ENCODE measurements around the gene AGPAT3. TPM values are rescaled to one million over a fixed set of nuclear protein-coding genes. Genes with fewer than 3 reads are reported as not detected.
A peak's percentile ranks its signal among the peaks of the same experiment; 100 is the strongest.

AGPAT3 gene
- total RNA-seq, 5 donors from 2014 or later (not counting 1 experiment from before 2014, with no cell fraction given) = 48.4 to 77.2 (median 65.1) TPM

GRCh38 chr21:43849532-43850299, 15.3 kb upstream of the AGPAT3 start:
- WGBS (ENCODE audit: insufficient coverage) = 79% methylated on average over 8 of the region's 13 CpGs
- H3K36me3 Mint-ChIP-seq = no peaks in the 10 kb centered on the region
- H3K4me3 ChIP-seq (ENCODE audit: control insufficient read depth in 1 of 2, extremely low read depth in 1 of 2, low read length in 1 of 2) = no peak overlapping the region
- no peaks in the 10 kb centered on the region for H3K9me3 Mint-ChIP-seq
- no peak for ATAC-seq (replicated peaks in 1 of 4)
- H3K4me1 Mint-ChIP-seq = no peaks in the 10 kb centered on the region
- H3K36me3 ChIP-seq (ENCODE audit: control insufficient read depth in 2 of 2, extremely low read depth in 1 of 2, insufficient read depth in 1 of 2, low read length in 1 of 2) = no peaks in the 10 kb centered on the region
- no peaks in the 10 kb centered on the region for H3K9me3 ChIP-seq
- no peak for DNase-seq
- no peak overlapping the region for H3K27ac Mint-ChIP-seq
- H3K4me3 Mint-ChIP-seq = no peak overlapping the region
- POLR2A ChIA-PET = no interaction called here
- H3K27ac ChIP-seq (ENCODE audit: low read length) = no peak overlapping the region
- CTCF ChIA-PET = no interaction called here
- peaks cover 0 to 1% of the 10 kb centered on the region in 2 experiments for H3K4me1 ChIP-seq (ENCODE audit: control insufficient read depth in 1 of 2, extremely low read depth in 1 of 2, insufficient read depth in 2 of 2, low read length in 2 of 2)
- peaks cover 0 to 29% of the 10 kb centered on the region in 2 experiments for H3K27me3 ChIP-seq (replicated peaks in 1 of 2; ENCODE audit: control insufficient read depth in 2 of 2, extremely low read depth in 1 of 2, insufficient read depth in 2 of 2, low read length in 1 of 2)
- peaks cover under 1 to 10% of the 10 kb centered on the region in 2 donors for H3K27me3 Mint-ChIP-seq

- Mint-ChIP-seq H3K4me1 (peaks cover 0 to 1% (median 0%) of the 10 kb centered on the region in 3 donors), H3K36me3 (no peaks in the 10 kb centered on the region), H3K9me3 (no peaks in the 10 kb centered on the region), H3K4me3 (no peak overlapping the region), H3K27ac (no peak overlapping the region), H3K27me3 (peaks cover 4 to 12% of the 10 kb centered on the region in 2 donors)
- WGBS (ENCODE audit: insufficient coverage) = no CpG with 5 or more reads among the region's 8 CpGs
- DNase-seq = no peak
- H3K36me3 ChIP-seq (ENCODE audit: control insufficient read depth in 2 of 2, extremely low read depth in 1 of 2, insufficient read depth in 1 of 2, low read length in 1 of 2) = no peaks in the 10 kb centered on the region
- no peak overlapping the region for H3K4me3 ChIP-seq (ENCODE audit: control insufficient read depth in 1 of 2, extremely low read depth in 1 of 2, low read length in 1 of 2)
- H3K9me3 ChIP-seq = no peaks in the 10 kb centered on the region
- H3K27me3 ChIP-seq (replicated peaks in 1 of 2; ENCODE audit: control insufficient read depth in 2 of 2, extremely low read depth in 1 of 2, insufficient read depth in 2 of 2, low read length in 1 of 2) = peaks cover 0 to 40% of the 10 kb centered on the region in 2 experiments
- CTCF ChIA-PET = no interaction called here
- peaks cover 0 to 4% of the 10 kb centered on the region in 2 experiments for H3K4me1 ChIP-seq (ENCODE audit: control insufficient read depth in 1 of 2, extremely low read depth in 1 of 2, insufficient read depth in 2 of 2, low read length in 2 of 2)
- ATAC-seq (replicated peaks in 1 of 4) = no peak
- no peak overlapping the region for H3K27ac ChIP-seq (ENCODE audit: low read length)
- POLR2A ChIA-PET = interaction anchor here in 1 of 2 donors (0.6 kb wide), 1 partner anchor 925 kb away, joined by 6 read pairs; no protein-coding TSS in a partner anchor
These were observed 14.2 kb upstream of the AGPAT3 start for GRCh38 chr21:43850728-43851295.

- Mint-ChIP-seq H3K4me1 (peaks cover 0 to 1% (median 0%) of the 10 kb centered on the region in 3 donors), H3K36me3 (no peaks in the 10 kb centered on the region), H3K27ac (no peak overlapping the region), H3K27me3 (peaks cover 7 to 15% of the 10 kb centered on the region in 2 donors), H3K9me3 (no peaks in the 10 kb centered on the region), H3K4me3 (no peak overlapping the region)
- Histone ChIP-seq H3K4me1 (ENCODE audit: control insufficient read depth in 1 of 2, extremely low read depth in 1 of 2, insufficient read depth in 2 of 2, low read length in 2 of 2) (peaks cover 0 to 4% of the 10 kb centered on the region in 2 experiments), H3K4me3 (ENCODE audit: control insufficient read depth in 1 of 2, extremely low read depth in 1 of 2, low read length in 1 of 2) (no peak overlapping the region), H3K9me3 (no peaks in the 10 kb centered on the region), H3K27ac (ENCODE audit: low read length) (no peak overlapping the region), H3K36me3 (ENCODE audit: control insufficient read depth in 2 of 2, extremely low read depth in 1 of 2, insufficient read depth in 1 of 2, low read length in 1 of 2) (no peaks in the 10 kb centered on the region), H3K27me3 (replicated peaks in 1 of 2; ENCODE audit: control insufficient read depth in 2 of 2, extremely low read depth in 1 of 2, insufficient read depth in 2 of 2, low read length in 1 of 2) (peaks cover 0 to 45% of the 10 kb centered on the region in 2 experiments)
- POLR2A ChIA-PET = no interaction called here
- WGBS (ENCODE audit: insufficient coverage) = 82% methylated on average over 7 of the region's 12 CpGs
- ATAC-seq (replicated peaks in 1 of 4) (no peak), DNase-seq (no peak)
- CTCF ChIA-PET = no interaction called here
These were observed 13.4 kb upstream of the AGPAT3 start for GRCh38 chr21:43851593-43851992.

DNA sequence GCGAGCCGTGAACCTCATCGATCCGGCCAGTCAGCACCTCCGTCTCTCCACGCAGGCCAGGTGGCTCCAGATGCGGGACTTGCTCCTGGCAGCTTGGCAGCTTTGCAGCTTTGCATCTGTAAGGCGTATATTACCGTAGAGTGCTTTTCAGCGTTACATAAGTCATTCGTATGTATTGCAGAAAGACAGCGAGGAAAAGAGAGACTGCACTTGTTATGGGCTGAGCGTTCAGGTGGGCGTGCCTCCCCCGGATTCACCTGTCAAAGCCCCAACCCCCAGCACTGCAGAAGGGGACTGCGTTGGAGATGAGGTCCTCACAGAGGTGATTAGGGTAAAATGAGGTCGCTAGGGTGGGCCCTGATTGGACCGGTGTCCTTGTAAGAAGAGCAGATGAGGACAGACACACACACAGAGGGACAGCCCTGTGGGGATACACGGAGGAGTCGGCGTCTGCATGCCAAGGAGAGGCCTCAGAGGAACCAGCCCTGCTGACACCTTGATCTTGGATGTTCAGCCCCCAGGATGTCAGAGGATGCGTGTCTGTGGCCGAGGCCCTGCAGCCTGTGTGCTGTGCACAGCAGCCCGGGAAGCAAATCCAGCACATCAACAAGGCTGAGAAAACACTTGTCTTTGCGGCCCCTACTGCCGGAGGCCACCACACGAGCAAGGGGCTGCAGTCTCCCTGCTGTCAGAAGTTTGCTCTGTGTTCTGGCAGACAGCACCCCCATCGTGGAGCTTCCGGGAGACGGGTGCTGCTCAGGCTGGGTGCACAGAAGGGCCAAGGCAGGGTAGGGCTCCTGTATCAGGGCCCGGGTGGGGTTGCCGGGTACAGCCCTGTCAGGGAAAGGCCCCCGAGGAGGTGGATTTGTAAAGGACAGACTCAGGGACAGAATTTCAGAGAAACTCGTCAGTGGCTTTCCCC, 10.9 kb upstream of the AGPAT3 start:
- H3K27me3 ChIP-seq (replicated peaks in 1 of 2; ENCODE audit: control insufficient read depth in 2 of 2, extremely low read depth in 1 of 2, insufficient read depth in 2 of 2, low read length in 1 of 2) = peaks cover 0 to 57% of the 10 kb centered on the region in 2 experiments
- no peak overlapping the region for H3K27ac ChIP-seq (ENCODE audit: low read length)
- no peak overlapping the region for H3K4me3 ChIP-seq (ENCODE audit: control insufficient read depth in 1 of 2, extremely low read depth in 1 of 2, low read length in 1 of 2)
- Mint-ChIP-seq H3K4me3 (no peak overlapping the region), H3K36me3 (no peaks in the 10 kb centered on the region), H3K27me3 (peaks cover 7 to 15% of the 10 kb centered on the region in 2 donors), H3K9me3 (no peaks in the 10 kb centered on the region), H3K4me1 (peaks cover 0 to 1% (median 0%) of the 10 kb centered on the region in 3 donors), H3K27ac (no peak overlapping the region)
- WGBS (ENCODE audit: insufficient coverage) = 88% methylated on average over 31 of the region's 34 CpGs
- H3K9me3 ChIP-seq = no peaks in the 10 kb centered on the region
- CTCF ChIA-PET = no interaction called here
- POLR2A ChIA-PET = no interaction called here
- H3K36me3 ChIP-seq (ENCODE audit: control insufficient read depth in 2 of 2, extremely low read depth in 1 of 2, insufficient read depth in 1 of 2, low read length in 1 of 2) = no peaks in the 10 kb centered on the region
- no peak for DNase-seq
- ATAC-seq (replicated peaks in 1 of 4) = no peak
- peaks cover 0 to 4% of the 10 kb centered on the region in 2 experiments for H3K4me1 ChIP-seq (ENCODE audit: control insufficient read depth in 1 of 2, extremely low read depth in 1 of 2, insufficient read depth in 2 of 2, low read length in 2 of 2)

DNA sequence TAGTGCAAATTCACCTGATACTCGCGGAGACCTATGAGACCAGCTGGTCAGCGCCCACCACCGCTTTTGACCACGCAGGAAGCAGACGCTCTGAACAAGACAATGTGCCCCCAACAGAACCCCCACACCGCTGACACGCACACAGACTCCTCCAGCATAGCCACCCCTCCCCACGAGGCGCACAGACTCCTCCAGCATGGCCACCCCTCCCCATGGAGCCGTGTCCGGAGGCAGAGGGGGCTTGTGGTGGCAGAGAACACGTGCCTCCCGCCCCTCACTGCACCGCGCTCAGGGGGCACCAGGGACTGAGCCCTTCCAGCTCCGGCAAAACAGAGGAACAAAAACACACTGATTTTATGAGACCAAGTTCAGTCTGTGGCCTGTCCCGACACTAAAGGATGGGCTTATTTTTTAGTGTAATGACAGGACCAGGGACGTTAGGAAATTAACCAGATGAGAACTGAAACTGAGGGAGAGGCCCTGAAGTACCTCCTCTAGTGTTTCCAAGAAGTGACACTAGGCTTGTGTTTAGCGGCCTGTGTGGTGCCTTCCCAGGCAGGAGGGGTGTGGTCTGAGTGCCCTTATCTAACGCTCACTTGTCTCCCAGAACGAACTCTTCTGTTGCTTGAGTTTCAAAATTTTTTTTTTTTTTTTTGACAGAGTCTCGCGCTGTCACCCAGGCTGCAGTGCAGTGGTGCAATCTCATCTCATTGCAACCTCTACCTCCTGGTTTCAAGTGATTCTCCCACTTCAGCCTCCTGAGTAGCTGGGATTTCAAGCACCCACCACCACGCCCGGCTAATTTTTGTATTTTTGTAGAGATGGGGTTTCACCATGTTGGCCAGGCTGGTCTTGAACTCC, 10.0 kb upstream of the AGPAT3 start:
- Mint-ChIP-seq H3K9me3 (no peaks in the 10 kb centered on the region), H3K4me3 (no peak overlapping the region), H3K27me3 (peaks cover 7 to 15% of the 10 kb centered on the region in 2 donors), H3K4me1 (peaks cover 0 to 1% (median 0%) of the 10 kb centered on the region in 3 donors), H3K27ac (no peak overlapping the region), H3K36me3 (no peaks in the 10 kb centered on the region)
- no peaks in the 10 kb centered on the region for H3K36me3 ChIP-seq (ENCODE audit: control insufficient read depth in 2 of 2, extremely low read depth in 1 of 2, insufficient read depth in 1 of 2, low read length in 1 of 2)
- no peaks in the 10 kb centered on the region for H3K9me3 ChIP-seq
- ATAC-seq (replicated peaks in 1 of 4) (peak in 1 of 4 experiments; percentile 52), DNase-seq (peak in 1 of 35 experiments; percentile 28)
- CTCF ChIA-PET = no interaction called here
- 50% methylated on average over 16 of the region's 26 CpGs for WGBS (ENCODE audit: insufficient coverage)
- POLR2A ChIA-PET = no interaction called here
- H3K4me1 ChIP-seq (ENCODE audit: control insufficient read depth in 1 of 2, extremely low read depth in 1 of 2, insufficient read depth in 2 of 2, low read length in 2 of 2) = peaks cover 0 to 4% of the 10 kb centered on the region in 2 experiments
- H3K27ac ChIP-seq (ENCODE audit: low read length) = no peak overlapping the region
- H3K27me3 ChIP-seq (replicated peaks in 1 of 2; ENCODE audit: control insufficient read depth in 2 of 2, extremely low read depth in 1 of 2, insufficient read depth in 2 of 2, low read length in 1 of 2) = peaks cover 0 to 54% of the 10 kb centered on the region in 2 experiments
- H3K4me3 ChIP-seq (ENCODE audit: control insufficient read depth in 1 of 2, extremely low read depth in 1 of 2, low read length in 1 of 2) = no peak overlapping the region

Data from T-cell (primary cell).